GM23338 (cell line): ENCODE measurements around the gene EMID1. TPM values are rescaled to one million over a fixed set of nuclear protein-coding genes. Genes with fewer than 3 reads are reported as not detected.

Source experiments
- ATAC-seq: fragments of 200-7000 bp; cut with Tn5 transposase; 3 replicates; pipeline ENCODE4 v1.9.1; 2020
- DNase-seq: peaks from one replicate; pipeline ENCODE4 v3.0.0-alpha.2; 2015; ENCODE audit warnings: low spot score
- H2AFZ ChIP-seq: fragments of 200-600 bp; sonication (generic); 2 replicates; pipeline ENCODE4 v1.8.0; 2016; ENCODE audit warnings: antibody characterized with exemption, mild to moderate bottlenecking, moderate library complexity
- H3F3A ChIP-seq: fragments of 200-600 bp; sonication (generic); replicated peaks from 2 replicates; pipeline ENCODE4 v1.8.0; 2017; ENCODE audit warnings: antibody characterized with exemption, mixed run types, low read depth
- H3K27ac ChIP-seq: fragments of 200-600 bp; sonication (generic); 2 replicates; pipeline ENCODE4 v1.6.1; 2016; ENCODE audit warnings: low read depth
- H3K27me3 ChIP-seq: fragments of 200-600 bp; sonication (generic); 2 replicates; pipeline ENCODE4 v1.8.0; 2016; ENCODE audit warnings: mild to moderate bottlenecking, mixed run types, moderate library complexity; ENCODE audit not compliant: insufficient read depth
- H3K36me3 ChIP-seq: fragments of 200-600 bp; sonication (generic); 2 replicates; pipeline ENCODE4 v1.8.0; 2016; ENCODE audit warnings: mild to moderate bottlenecking; ENCODE audit not compliant: insufficient read depth
- H3K4me1 ChIP-seq: fragments of 200-600 bp; sonication (generic); 2 replicates; pipeline ENCODE4 v1.8.0; 2016; ENCODE audit warnings: mild to moderate bottlenecking, moderate library complexity; ENCODE audit not compliant: insufficient read depth
- H3K4me2 ChIP-seq: fragments of 200-600 bp; sonication (generic); 2 replicates; pipeline ENCODE4 v1.7.1; 2017; ENCODE audit warnings: mixed run types
- H3K4me3 ChIP-seq: fragments of 200-600 bp; sonication (generic); 2 replicates; pipeline ENCODE4 v1.6.1; 2016; ENCODE audit warnings: mixed run types
- H3K79me2 ChIP-seq: fragments of 200-600 bp; sonication (generic); replicated peaks from 2 replicates; pipeline ENCODE4 v1.8.0; 2017; ENCODE audit warnings: mild to moderate bottlenecking; ENCODE audit not compliant: insufficient read depth
- H3K9me2 ChIP-seq: fragments of 200-600 bp; sonication (generic); 2 replicates; pipeline ENCODE4 v1.8.0; 2017; ENCODE audit not compliant: insufficient read depth
- H4K20me1 ChIP-seq: fragments of 200-600 bp; sonication (generic); replicated peaks from 2 replicates; pipeline ENCODE4 v1.8.0; 2017; ENCODE audit warnings: mild to moderate bottlenecking; ENCODE audit not compliant: insufficient read depth
- H3K27ac Mint-ChIP-seq: 2 replicates; pipeline ENCODE4 v1.8.0; 2020; ENCODE audit warnings: inconsistent platforms, mild to moderate bottlenecking, moderate library complexity, mixed read lengths
- H3K27me3 Mint-ChIP-seq: 3 replicates; pipeline ENCODE4 v1.8.0; 2022; ENCODE audit warnings: low read depth, mild to moderate bottlenecking, moderate library complexity, mixed read lengths, inconsistent platforms; ENCODE audit not compliant: insufficient read depth, poor library complexity
- H3K36me3 Mint-ChIP-seq: 3 replicates; pipeline ENCODE4 v1.8.0; 2021; ENCODE audit warnings: low read depth, mild to moderate bottlenecking, inconsistent platforms, moderate library complexity, mixed read lengths
- H3K4me1 Mint-ChIP-seq: 3 replicates; pipeline ENCODE4 v1.8.0; 2020; ENCODE audit warnings: mild to moderate bottlenecking, inconsistent platforms, mixed read lengths
- H3K4me3 Mint-ChIP-seq: 3 replicates; pipeline ENCODE4 v1.8.0; 2021; ENCODE audit warnings: moderate library complexity, mild to moderate bottlenecking, inconsistent platforms, mixed read lengths
- H3K9me3 Mint-ChIP-seq: 3 replicates; pipeline ENCODE4 v1.8.0; 2020; ENCODE audit warnings: moderate library complexity, mild to moderate bottlenecking, inconsistent platforms, mixed read lengths
- CREB1 ChIP-seq: fragments of 250-450 bp; sonication (Bioruptor Pico); IDR thresholded peaks from 2 replicates; pipeline ENCODE4 v1.5.0; 2020; ENCODE audit warnings: low read depth, mild to moderate bottlenecking, moderate library complexity
- EZH2 ChIP-seq: fragments of 200-600 bp; sonication (generic); IDR thresholded peaks from one replicate; pipeline ENCODE4 v1.8.0; 2017; ENCODE audit warnings: antibody characterized with exemption, mild to moderate bottlenecking, low read depth; ENCODE audit not compliant: unreplicated experiment
- EZH2phosphoT487 ChIP-seq: fragments of 200-600 bp; sonication (generic); IDR thresholded peaks from one replicate; pipeline ENCODE4 v1.8.1; 2018; ENCODE audit warnings: antibody characterized with exemption; ENCODE audit not compliant: unreplicated experiment
- JUNB ChIP-seq: IDR thresholded peaks from one replicate; pipeline ENCODE4 v1.6.1; 2016; ENCODE audit warnings: antibody characterized with exemption; ENCODE audit not compliant: unreplicated experiment
- NANOG ChIP-seq: IDR thresholded peaks from 2 replicates; pipeline ENCODE4 v1.6.1; 2016; ENCODE audit warnings: antibody characterized with exemption, borderline replicate concordance
- POLR2AphosphoS5 ChIP-seq: IDR thresholded peaks from 2 replicates; pipeline ENCODE4 v1.6.1; 2016; ENCODE audit warnings: antibody characterized with exemption, low read depth
- STAT1 ChIP-seq: IDR thresholded peaks from one replicate; pipeline ENCODE4 v1.6.1; 2016; ENCODE audit warnings: antibody characterized with exemption; ENCODE audit not compliant: unreplicated experiment
- ZNF114 ChIP-seq: fragments of 250-450 bp; sonication (Bioruptor Pico); IDR thresholded peaks from 2 replicates; pipeline ENCODE4 v1.5.0; 2020; ENCODE audit warnings: mild to moderate bottlenecking, moderate library complexity
- ZNF331 ChIP-seq: fragments of 250-450 bp; sonication (Bioruptor Pico); IDR thresholded peaks from 2 replicates; pipeline ENCODE4 v1.5.0; 2020; ENCODE audit warnings: low read depth, mild to moderate bottlenecking, moderate library complexity
- polyA plus RNA-seq: library from polyadenylated mRNA; unstranded; fragments of >200 nt; fragmentation: Nextera tagmentation; extraction: Ambion mirVana; gene quantifications from 2 replicates; pipeline ENCODE4 v1.2.1, GENCODE V29; 2016
- total RNA-seq: library from RNA; depleted of rRNA; stranded (reverse); fragments of >200 nt; shearing (Covaris generic); gene quantifications from 2 replicates; pipeline ENCODE4 v1.2.3, GENCODE V29; 2014
- TF ChIP-seq, protein P1 (sequence below): fragments of 250-450 bp; sonication (Bioruptor Pico); IDR thresholded peaks from 2 replicates; pipeline ENCODE4 v1.5.0; 2020; ENCODE audit warnings: mild to moderate bottlenecking, moderate library complexity
- TF ChIP-seq, protein P2 (sequence below): IDR thresholded peaks from one replicate; pipeline ENCODE4 v1.6.1; 2018; ENCODE audit warnings: antibody characterized with exemption; ENCODE audit not compliant: unreplicated experiment
- TF ChIP-seq, protein P3 (sequence below): IDR thresholded peaks from 2 replicates; pipeline ENCODE4 v1.6.1; 2016; ENCODE audit warnings: antibody characterized with exemption
- TF ChIP-seq, protein P4 (sequence below), 2 experiments: fragments of 200-600 bp in 1 of 2; sonication (generic) in 1 of 2; conservative IDR thresholded peaks; 2 replicates each; pipeline versions ENCODE4 v1.5.1 to v1.6.1; 2016 to 2017; ENCODE audit warnings: antibody characterized with exemption in 2 of 2, low read depth in 2 of 2, mild to moderate bottlenecking in 2 of 2, moderate library complexity in 1 of 2

Gene EMID1
- total and polyA plus RNA-seq, 2 experiments from 2014 or later = 3.0 to 13.4 TPM

DNA sequence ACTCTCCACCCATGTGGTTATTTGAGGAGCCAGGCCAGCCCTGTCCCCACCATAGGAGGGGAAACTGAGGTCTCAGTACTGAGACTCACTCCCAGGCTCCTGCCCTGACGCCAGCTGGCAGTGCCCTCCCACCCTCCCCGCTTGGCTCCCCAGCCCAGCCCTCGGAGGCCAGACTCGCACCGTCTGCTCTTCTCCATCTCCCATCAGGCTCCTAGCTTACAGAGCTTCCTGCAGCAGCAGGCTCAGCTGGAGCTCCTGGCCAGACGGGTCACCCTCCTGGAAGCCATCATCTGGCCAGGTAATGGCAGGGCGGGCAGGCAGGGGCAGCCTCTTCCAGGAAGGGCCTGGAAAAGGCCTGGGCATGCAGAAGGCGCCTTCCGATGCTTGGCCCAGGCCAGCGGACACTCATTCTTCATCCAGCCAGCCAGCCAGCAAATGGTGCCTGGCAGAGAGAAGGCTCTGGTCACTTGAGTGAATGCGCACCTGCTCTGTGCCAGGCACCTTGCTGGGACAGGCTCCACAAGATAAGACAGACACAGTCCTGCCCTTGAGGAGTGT, 49.4 kb downstream of the EMID1 start:
- no peak overlapping the region for H3K27ac Mint-ChIP-seq
- H3F3A ChIP-seq = no peaks in the 10 kb centered on the region
- H3K27me3 Mint-ChIP-seq = peaks cover 10% of the 10 kb centered on the region
- TF ChIP-seq ZNF114 (CRISPR knock-in tag) (no peak), NANOG (no peak), ZNF331 (CRISPR knock-in tag) (no peak), EZH2 (no peak), POLR2AphosphoS5 (no peak), CREB1 (CRISPR knock-in tag) (no peak), EZH2phosphoT487 (no peak), STAT1 (no peak), JUNB (no peak)
- TF ChIP-seq, protein P1, sequence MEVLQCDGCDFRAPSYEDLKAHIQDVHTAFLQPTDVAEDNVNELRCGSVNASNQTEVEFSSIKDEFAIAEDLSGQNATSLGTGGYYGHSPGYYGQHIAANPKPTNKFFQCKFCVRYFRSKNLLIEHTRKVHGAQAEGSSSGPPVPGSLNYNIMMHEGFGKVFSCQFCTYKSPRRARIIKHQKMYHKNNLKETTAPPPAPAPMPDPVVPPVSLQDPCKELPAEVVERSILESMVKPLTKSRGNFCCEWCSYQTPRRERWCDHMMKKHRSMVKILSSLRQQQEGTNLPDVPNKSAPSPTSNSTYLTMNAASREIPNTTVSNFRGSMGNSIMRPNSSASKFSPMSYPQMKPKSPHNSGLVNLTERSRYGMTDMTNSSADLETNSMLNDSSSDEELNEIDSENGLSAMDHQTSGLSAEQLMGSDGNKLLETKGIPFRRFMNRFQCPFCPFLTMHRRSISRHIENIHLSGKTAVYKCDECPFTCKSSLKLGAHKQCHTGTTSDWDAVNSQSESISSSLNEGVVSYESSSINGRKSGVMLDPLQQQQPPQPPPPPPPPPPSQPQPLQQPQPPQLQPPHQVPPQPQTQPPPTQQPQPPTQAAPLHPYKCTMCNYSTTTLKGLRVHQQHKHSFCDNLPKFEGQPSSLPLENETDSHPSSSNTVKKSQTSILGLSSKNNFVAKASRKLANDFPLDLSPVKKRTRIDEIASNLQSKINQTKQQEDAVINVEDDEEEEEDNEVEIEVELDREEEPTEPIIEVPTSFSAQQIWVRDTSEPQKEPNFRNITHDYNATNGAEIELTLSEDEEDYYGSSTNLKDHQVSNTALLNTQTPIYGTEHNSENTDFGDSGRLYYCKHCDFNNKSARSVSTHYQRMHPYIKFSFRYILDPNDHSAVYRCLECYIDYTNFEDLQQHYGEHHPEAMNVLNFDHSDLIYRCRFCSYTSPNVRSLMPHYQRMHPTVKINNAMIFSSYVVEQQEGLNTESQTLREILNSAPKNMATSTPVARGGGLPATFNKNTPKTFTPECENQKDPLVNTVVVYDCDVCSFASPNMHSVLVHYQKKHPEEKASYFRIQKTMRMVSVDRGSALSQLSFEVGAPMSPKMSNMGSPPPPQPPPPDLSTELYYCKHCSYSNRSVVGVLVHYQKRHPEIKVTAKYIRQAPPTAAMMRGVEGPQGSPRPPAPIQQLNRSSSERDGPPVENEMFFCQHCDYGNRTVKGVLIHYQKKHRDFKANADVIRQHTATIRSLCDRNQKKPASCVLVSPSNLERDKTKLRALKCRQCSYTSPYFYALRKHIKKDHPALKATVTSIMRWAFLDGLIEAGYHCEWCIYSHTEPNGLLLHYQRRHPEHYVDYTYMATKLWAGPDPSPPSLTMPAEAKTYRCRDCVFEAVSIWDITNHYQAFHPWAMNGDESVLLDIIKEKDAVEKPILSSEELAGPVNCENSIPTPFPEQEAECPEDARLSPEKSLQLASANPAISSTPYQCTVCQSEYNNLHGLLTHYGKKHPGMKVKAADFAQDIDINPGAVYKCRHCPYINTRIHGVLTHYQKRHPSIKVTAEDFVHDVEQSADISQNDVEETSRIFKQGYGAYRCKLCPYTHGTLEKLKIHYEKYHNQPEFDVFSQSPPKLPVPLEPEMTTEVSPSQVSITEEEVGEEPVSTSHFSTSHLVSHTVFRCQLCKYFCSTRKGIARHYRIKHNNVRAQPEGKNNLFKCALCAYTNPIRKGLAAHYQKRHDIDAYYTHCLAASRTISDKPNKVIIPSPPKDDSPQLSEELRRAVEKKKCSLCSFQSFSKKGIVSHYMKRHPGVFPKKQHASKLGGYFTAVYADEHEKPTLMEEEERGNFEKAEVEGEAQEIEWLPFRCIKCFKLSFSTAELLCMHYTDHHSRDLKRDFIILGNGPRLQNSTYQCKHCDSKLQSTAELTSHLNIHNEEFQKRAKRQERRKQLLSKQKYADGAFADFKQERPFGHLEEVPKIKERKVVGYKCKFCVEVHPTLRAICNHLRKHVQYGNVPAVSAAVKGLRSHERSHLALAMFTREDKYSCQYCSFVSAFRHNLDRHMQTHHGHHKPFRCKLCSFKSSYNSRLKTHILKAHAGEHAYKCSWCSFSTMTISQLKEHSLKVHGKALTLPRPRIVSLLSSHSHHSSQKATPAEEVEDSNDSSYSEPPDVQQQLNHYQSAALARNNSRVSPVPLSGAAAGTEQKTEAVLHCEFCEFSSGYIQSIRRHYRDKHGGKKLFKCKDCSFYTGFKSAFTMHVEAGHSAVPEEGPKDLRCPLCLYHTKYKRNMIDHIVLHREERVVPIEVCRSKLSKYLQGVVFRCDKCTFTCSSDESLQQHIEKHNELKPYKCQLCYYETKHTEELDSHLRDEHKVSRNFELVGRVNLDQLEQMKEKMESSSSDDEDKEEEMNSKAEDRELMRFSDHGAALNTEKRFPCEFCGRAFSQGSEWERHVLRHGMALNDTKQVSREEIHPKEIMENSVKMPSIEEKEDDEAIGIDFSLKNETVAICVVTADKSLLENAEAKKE (CRISPR knock-in tag) = no peak
- TF ChIP-seq, protein P2, sequence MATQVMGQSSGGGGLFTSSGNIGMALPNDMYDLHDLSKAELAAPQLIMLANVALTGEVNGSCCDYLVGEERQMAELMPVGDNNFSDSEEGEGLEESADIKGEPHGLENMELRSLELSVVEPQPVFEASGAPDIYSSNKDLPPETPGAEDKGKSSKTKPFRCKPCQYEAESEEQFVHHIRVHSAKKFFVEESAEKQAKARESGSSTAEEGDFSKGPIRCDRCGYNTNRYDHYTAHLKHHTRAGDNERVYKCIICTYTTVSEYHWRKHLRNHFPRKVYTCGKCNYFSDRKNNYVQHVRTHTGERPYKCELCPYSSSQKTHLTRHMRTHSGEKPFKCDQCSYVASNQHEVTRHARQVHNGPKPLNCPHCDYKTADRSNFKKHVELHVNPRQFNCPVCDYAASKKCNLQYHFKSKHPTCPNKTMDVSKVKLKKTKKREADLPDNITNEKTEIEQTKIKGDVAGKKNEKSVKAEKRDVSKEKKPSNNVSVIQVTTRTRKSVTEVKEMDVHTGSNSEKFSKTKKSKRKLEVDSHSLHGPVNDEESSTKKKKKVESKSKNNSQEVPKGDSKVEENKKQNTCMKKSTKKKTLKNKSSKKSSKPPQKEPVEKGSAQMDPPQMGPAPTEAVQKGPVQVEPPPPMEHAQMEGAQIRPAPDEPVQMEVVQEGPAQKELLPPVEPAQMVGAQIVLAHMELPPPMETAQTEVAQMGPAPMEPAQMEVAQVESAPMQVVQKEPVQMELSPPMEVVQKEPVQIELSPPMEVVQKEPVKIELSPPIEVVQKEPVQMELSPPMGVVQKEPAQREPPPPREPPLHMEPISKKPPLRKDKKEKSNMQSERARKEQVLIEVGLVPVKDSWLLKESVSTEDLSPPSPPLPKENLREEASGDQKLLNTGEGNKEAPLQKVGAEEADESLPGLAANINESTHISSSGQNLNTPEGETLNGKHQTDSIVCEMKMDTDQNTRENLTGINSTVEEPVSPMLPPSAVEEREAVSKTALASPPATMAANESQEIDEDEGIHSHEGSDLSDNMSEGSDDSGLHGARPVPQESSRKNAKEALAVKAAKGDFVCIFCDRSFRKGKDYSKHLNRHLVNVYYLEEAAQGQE = no peak
- TF ChIP-seq, protein P3, sequence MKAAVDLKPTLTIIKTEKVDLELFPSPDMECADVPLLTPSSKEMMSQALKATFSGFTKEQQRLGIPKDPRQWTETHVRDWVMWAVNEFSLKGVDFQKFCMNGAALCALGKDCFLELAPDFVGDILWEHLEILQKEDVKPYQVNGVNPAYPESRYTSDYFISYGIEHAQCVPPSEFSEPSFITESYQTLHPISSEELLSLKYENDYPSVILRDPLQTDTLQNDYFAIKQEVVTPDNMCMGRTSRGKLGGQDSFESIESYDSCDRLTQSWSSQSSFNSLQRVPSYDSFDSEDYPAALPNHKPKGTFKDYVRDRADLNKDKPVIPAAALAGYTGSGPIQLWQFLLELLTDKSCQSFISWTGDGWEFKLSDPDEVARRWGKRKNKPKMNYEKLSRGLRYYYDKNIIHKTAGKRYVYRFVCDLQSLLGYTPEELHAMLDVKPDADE = no peak
- TF ChIP-seq, protein P4, sequence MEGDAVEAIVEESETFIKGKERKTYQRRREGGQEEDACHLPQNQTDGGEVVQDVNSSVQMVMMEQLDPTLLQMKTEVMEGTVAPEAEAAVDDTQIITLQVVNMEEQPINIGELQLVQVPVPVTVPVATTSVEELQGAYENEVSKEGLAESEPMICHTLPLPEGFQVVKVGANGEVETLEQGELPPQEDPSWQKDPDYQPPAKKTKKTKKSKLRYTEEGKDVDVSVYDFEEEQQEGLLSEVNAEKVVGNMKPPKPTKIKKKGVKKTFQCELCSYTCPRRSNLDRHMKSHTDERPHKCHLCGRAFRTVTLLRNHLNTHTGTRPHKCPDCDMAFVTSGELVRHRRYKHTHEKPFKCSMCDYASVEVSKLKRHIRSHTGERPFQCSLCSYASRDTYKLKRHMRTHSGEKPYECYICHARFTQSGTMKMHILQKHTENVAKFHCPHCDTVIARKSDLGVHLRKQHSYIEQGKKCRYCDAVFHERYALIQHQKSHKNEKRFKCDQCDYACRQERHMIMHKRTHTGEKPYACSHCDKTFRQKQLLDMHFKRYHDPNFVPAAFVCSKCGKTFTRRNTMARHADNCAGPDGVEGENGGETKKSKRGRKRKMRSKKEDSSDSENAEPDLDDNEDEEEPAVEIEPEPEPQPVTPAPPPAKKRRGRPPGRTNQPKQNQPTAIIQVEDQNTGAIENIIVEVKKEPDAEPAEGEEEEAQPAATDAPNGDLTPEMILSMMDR (conservative IDR thresholded peaks at IDR 0.05; ENCODE audit: low read depth in 2 of 2) = no peak
- no peak for ATAC-seq
- no peaks in the 10 kb centered on the region for H3K27me3 ChIP-seq
- no peaks in the 10 kb centered on the region for H3K79me2 ChIP-seq
- H3K27ac ChIP-seq = no peak overlapping the region
- H3K4me1 ChIP-seq = peaks cover 5% of the 10 kb centered on the region; the same call in 1 of the 2 replicates
- no peak overlapping the region for H2AFZ ChIP-seq
- no peak overlapping the region for H3K4me3 Mint-ChIP-seq
- H3K9me2 ChIP-seq = no peaks in the 10 kb centered on the region
- H3K4me3 ChIP-seq = no peak overlapping the region
- no peaks in the 10 kb centered on the region; the same call in 2 of the 3 replicates for H3K36me3 Mint-ChIP-seq
- DNase-seq = no peak
- no peaks in the 10 kb centered on the region; the same call in 2 of the 3 replicates for H3K9me3 Mint-ChIP-seq
- H3K36me3 ChIP-seq = no peaks in the 10 kb centered on the region
- no peaks in the 10 kb centered on the region; the same call in 2 of the 3 replicates for H3K4me1 Mint-ChIP-seq
- H4K20me1 ChIP-seq = no peaks in the 10 kb centered on the region
- H3K4me2 ChIP-seq = no peak overlapping the region
